HEK293 (cell line): Measurements from ENCODE around the gene CHCHD6.

Source experiments
- ZNF114 ChIP-seq: fragments of 450-650 bp; formaldehyde crosslinking; IDR thresholded peaks from 2 replicates; pipeline ENCODE4 v1.5.0; 2017; ENCODE audit warnings: missing biosample characterization, missing genetic modification characterization
- ZNF664 ChIP-seq: fragments of 450-650 bp; formaldehyde crosslinking; IDR thresholded peaks from 2 replicates; pipeline ENCODE4 v1.5.1; 2016; ENCODE audit warnings: missing biosample characterization, missing genetic modification characterization
- TF ChIP-seq, protein P1 (sequence below): fragments of 450-650 bp; formaldehyde crosslinking; IDR thresholded peaks from 2 replicates; pipeline ENCODE4 v1.5.1; 2016; ENCODE audit warnings: missing biosample characterization, missing genetic modification characterization

DNA sequence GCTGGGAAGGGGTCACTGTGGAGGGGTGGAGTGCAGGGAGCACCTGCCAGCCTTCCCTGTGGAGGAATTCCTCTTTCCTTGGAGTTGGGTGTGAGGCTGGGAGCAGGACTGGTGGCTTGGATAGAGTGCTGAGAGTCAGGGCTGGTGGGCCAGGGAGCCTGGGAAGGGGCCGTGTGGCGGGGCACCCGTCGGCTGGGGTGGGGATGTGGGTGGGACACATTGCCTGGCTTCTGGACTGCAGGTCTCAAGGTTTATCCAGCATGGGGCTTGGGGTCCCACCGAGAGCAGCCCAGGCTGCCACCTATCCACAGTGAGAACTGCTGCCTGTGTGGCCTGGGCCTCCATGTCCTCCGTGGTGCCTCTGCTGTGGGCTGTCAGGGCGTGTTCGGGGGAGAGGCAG, 283.6 kb downstream of the CHCHD6 start:
- TF ChIP-seq, protein P1, sequence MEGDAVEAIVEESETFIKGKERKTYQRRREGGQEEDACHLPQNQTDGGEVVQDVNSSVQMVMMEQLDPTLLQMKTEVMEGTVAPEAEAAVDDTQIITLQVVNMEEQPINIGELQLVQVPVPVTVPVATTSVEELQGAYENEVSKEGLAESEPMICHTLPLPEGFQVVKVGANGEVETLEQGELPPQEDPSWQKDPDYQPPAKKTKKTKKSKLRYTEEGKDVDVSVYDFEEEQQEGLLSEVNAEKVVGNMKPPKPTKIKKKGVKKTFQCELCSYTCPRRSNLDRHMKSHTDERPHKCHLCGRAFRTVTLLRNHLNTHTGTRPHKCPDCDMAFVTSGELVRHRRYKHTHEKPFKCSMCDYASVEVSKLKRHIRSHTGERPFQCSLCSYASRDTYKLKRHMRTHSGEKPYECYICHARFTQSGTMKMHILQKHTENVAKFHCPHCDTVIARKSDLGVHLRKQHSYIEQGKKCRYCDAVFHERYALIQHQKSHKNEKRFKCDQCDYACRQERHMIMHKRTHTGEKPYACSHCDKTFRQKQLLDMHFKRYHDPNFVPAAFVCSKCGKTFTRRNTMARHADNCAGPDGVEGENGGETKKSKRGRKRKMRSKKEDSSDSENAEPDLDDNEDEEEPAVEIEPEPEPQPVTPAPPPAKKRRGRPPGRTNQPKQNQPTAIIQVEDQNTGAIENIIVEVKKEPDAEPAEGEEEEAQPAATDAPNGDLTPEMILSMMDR (tag by site-specific recombination) = no peak
- no peak for TF ChIP-seq ZNF664 (tag by site-specific recombination)
- TF ChIP-seq ZNF114 (tag by site-specific recombination) = no peak
